Retinal pigment epithelial cell (primary cell): ENCODE results near the gene CCNI2.

Experiments used
- DNase-seq: peaks from one replicate; pipeline ENCODE4 v3.0.0-alpha.2; 2010; ENCODE audit warnings: low read depth
- H3K4me3 ChIP-seq: 2 replicates; pipeline ENCODE4 v1.5.1; 2011; ENCODE audit warnings: mild to moderate bottlenecking, low read length, control low read depth, moderate library complexity
- CTCF ChIP-seq: conservative IDR thresholded peaks from 2 replicates; pipeline ENCODE4 v1.5.1; 2011; ENCODE audit warnings: low read depth, low read length, control low read depth, inconsistent platforms

CCNI2 gene

DNA sequence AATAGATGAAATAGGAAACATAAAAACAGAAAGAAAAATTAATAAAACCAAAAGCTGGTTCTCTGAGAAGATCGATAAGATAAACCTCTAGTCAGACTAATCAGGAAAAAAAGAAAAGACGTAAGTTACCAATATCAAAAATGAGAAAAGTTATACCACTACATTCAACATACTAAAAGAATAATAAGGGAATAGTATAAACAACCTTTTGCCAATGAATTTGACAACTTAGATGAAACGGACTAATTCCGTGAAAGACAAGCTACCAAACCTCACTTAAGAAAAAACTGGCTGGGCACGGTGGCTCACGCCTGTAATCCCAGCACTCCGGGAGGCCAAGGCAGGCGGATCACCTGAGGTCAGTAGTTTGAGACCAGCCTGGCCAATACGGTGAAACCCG is 17.3 kb upstream of the CCNI2 start:
- H3K4me3 ChIP-seq, result no peak overlapping the region
- DNase-seq, result no peak
- TF ChIP-seq CTCF, result no peak

- DNase-seq, result no peak
- TF ChIP-seq CTCF, result no peak
- H3K4me3 ChIP-seq, result no peak overlapping the region
Measured at GRCh38 chr5:132733499-132734148, 13.6 kb upstream of the CCNI2 start.

DNA sequence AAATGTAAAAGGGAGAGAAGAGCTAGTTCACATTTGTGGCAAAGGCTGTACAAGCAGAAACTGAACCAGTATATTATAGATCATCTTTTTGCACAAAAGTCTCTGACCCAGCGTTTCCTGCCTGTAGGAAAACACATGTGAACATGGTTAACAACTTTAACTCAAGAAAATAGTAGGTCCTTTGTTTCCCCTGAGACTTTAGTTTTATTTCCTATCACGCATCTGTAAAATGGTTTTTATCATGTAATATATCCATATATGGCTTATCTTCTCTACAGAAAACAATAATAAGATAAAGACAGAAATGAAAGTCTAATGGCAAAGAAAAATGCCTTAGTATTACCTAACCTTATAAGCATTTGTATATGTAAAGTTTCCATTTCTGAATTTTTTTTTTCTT is 12.5 kb upstream of the CCNI2 start:
- H3K4me3 ChIP-seq, result no peak overlapping the region
- no peak for DNase-seq
- no peak for TF ChIP-seq CTCF

DNA sequence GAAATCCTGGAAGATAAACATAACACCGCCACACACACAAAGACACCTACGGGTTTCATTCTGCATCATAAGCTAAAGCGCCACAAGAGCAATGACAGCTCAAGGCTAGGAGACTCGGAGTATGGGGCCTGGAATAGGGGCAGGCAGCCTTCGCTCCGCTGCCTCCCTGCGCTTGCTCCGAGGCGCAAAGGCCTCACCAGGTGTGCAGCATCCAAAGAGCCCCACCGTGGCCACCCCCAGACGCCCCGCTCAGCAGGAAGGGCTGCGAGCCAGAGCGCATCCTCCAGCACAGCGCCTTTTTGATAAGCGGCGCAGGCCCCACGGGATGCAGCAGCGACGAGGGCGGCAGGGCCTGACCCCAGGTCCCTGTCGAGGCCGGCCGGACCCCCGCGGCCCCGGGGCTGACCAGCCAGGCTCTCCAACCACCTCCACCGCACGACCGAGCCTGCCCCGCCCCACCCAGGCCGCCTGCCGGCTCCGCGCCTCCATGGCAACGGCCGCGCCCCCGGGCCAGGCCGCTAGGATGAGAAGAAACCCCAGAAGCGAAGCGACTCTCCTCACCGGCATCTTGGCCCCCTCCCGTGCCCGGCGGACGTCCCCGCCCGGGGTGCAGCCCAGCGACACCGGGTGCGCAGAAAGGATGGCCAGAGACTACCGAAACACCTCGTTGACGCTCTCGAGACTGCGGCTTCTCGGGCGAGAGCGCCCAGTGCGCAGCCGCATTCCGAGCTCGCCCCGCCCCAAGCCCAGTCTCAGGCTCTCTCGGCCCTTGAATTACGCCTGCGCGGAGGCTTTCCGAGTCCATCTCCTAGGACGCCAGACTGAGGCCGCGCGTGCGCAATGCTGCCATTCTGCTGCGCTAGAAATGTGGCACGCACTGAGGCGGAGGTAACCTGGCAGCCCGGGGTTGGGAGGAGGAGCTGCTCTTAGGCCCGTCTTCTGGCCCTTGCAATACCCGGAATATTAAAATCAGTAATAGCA is 10.1 kb upstream of the CCNI2 start, which contains the start of gene KIF3A:
Gene KIF3A, minus strand, starts transcription at position 694 of the 981 bp plus-strand sequence. Its CDS starts 127 bp downstream, at position 567.
- no peak for TF ChIP-seq CTCF
- peak within 1 kb of the TSS; percentile 92 for H3K4me3 ChIP-seq
- DNase-seq, result peak; percentile 73

DNA sequence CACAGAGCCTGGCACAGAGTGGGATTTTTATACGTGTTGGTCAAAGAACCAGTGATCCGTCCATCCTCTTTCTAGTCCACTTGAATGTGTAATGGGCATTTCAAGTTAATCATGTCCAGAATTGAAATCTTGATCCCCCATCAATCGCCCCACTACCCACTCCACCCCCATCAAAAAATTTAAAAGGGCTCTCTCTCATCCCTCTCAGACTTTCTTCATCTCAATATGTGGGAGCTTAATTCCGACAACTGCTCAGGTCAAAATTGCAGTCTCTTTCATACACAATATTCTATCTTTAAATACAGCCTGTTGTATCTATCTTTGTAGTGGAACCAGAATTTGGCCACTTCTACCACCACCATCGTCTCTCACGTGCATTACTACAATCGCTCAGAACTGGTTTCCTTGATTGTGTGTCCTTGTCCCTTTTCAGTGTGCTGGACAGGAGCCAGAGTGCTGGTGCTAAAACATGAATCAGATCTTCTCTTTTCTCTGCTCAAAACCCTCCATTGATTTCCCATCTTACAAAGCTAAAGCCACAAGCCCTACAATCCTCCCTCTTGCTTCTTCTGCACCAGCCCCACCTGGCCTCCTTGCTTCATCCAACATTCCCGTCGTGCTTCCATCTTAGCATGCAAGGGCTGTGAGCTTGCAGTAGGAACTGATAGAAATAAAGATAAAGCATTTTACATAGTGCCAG is 9.1 kb upstream of the CCNI2 start:
- TF ChIP-seq CTCF, result no peak
- no peak for DNase-seq
- peak overlapping the region; percentile 92 for H3K4me3 ChIP-seq

DNA sequence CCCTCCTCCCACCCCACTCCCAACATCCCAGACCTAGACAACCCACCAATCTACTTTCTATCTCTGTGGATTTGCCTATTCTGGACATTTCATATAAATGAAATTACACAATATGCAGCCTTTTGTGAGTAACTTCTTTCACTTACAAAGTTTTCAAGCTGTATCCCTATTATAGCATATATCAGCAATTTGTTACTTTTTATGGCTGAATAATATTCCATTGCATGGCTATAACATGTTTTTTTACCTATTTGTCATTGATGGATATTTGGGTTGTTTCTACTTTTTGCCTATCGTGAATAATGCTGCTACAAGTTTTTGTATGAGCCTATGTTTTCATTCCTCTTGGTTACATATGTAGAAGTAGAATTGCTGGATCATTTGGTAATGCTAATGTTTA is 8.0 kb upstream of the CCNI2 start:
- TF ChIP-seq CTCF, result no peak
- no peak overlapping the region for H3K4me3 ChIP-seq
- DNase-seq, result no peak
